ENCODE data around the gene NFIX.

Gene NFIX

DNA sequence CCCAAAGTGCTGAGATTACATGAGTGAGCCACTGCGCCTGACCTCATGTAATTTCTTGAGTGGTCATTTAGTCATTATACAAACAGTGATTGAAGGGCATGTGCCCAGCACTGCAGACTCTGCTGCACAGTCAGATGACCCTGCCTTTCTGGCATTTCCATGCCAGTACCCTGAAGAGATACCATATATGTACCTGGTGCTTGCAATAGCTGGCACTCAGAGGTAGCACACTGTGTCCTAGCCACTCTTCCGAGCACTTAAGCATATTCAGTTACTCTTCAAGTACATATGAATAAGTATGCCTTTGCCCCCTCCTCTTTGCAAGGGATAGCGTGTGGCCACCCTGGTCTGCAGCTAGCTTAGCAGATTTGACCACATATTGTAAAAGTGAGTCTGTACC lies 139.4 kb downstream of the NFIX start:
- DNase-seq = no peak

DNA sequence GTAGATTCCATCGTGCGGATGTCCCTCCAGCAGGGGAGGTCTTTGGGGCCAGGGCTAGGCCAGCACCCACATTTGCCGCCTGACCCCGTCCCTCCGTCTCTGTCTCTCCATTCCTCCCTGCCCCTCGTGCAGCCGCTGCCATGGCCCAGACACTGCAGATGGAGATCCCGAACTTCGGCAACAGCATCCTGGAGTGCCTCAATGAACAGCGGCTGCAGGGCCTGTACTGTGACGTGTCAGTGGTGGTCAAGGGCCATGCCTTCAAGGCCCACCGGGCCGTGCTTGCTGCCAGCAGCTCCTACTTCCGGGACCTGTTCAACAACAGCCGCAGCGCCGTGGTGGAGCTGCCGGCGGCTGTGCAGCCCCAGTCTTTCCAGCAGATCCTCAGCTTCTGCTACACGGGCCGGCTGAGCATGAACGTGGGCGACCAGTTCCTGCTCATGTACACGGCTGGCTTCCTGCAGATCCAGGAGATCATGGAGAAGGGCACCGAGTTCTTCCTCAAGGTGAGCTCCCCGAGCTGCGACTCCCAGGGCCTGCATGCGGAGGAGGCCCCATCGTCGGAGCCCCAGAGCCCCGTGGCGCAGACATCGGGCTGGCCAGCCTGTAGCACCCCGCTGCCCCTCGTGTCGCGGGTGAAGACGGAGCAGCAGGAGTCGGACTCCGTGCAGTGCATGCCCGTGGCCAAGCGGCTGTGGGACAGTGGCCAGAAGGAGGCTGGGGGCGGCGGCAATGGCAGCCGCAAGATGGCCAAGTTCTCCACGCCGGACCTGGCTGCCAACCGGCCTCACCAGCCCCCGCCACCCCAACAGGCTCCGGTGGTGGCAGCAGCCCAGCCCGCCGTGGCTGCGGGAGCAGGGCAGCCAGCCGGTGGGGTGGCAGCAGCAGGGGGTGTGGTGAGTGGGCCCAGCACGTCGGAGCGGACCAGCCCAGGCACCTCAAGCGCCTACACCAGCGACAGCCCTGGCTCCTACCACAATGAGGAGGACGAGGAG lies 140.1 kb downstream of the NFIX start:
- DNase-seq = no peak

DNA sequence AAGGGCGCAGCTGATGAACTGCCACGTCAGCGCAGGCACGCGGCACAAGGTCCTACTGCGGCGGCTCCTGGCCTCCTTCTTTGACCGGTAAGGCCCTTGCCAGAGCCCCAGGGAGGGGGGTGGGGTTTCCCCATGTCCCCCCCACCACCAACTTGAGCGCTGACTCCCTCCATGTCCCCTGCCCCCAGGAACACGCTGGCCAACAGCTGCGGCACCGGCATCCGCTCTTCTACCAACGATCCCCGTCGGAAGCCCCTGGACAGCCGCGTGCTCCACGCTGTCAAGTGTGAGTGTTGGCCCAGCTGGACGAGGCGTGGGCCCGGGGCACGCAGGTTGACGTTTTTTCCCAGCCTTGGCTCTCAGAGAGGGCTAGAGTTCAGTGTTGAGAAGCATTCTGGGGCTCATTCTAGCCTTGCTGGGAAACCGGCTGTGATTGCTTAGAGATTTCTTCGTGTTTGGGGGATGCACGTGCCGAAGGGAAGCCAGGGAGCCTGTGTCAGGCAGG lies 142.1 kb downstream of the NFIX start:
- no peak for DNase-seq

GRCh38 chr19:13138171-13138915 lies 143.1 kb downstream of the NFIX start:
- no peak for DNase-seq

DNA sequence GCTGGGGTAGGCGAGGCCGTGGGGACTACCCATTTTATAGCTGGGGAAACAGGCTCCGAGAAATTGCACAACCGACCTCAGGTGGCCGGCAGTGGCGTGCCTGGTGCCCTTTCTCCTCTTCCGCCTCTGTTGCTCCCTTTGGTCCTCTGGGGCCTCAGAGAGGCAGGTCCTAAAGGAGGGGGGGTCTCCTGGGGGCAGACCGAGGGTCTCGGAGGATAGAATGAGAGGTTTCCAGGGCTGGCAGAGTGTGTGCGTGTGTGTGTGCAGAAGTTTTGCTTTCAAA lies 143.6 kb downstream of the NFIX start:
- DNase-seq = no peak

DNA sequence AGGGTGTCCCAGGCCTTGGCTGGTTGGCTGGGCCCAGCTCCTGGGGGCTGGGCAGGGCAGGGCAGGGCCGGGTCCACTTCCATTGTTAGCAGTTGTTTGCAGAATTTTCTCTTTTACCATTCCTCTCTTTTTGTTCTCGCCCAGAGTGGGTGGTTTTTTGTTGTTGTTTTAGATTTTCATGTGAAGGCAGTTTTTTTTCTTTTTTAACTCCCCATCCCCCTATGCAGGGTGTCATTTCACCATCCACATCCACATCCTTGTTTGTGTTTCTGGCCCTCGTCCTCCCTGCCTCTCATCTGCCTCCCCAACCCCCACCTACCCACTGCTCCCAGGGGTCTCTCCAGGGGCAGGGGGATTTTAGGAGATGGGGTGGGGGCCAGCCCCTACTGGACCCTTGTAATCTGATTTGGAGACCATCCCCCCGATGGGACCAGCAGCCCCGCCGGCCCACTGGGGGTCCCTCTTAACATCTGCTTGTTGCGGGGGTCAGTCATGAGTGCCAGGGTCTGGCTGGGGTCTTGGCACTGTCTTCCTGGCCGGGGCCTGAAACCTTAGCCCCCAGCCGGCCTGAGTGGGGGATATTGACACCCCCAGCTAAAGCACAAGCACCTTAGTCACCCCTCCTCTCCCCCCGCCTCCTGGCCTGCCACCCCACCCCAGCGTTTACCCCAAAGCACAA lies 144.5 kb downstream of the NFIX start:
- no peak for DNase-seq

- no peak for DNase-seq
Observed at GRCh38 chr19:13146763-13147563, 151.7 kb downstream of the NFIX start.

Measured in NCI-H2081 treated with DMSO at 0.1 percent for 48 hours (cell line).